Stimulated activated naive CD4-positive, alpha-beta T cell (primary cell): ENCODE measurements around the gene SPAST.
"Not testable (repeated sequence)": the region's sequence is repeated elsewhere in the genome, so short reads cannot be mapped to it uniquely, and the experiment has no call there.

Experiments used
- DNase-seq, 6 experiments: peaks; one replicate each; lab custom pipeline; 2025; lab: John Stamatoyannopoulos, UW

The SPAST gene

GRCh38 chr2:32063310-32064020 lies at the start of gene SPAST:
Gene SPAST (plus strand): TSS chr2:32063556. CDS start chr2:32063832, 276 bp downstream.
- DNase-seq: peak; percentile 90 to 95 (median 94)

GRCh38 chr2:32018789-32019482 lies 44.4 kb upstream of the SPAST start:
- DNase-seq: not testable (repeated sequence)

GRCh38 chr2:32034198-32034887 lies 29.0 kb upstream of the SPAST start:
- not testable (repeated sequence) for DNase-seq

GRCh38 chr2:32039447-32040219 lies 23.7 kb upstream of the SPAST start, which contains the start of gene DPY30:
Gene DPY30 (minus strand): TSS chr2:32039805. CDS start chr2:32039456, 349 bp downstream.
- peak; percentile 82 to 92 (median 86) for DNase-seq

- no peak for DNase-seq
Measured at GRCh38 chr2:32043561-32043960, 19.8 kb upstream of the SPAST start.

GRCh38 chr2:32051836-32052439 lies 11.4 kb upstream of the SPAST start:
- DNase-seq: no peak

- DNase-seq: not testable (repeated sequence)
Measured at GRCh38 chr2:32054583-32054982, 8.8 kb upstream of the SPAST start.

GRCh38 chr2:32058130-32058529 lies 5.2 kb upstream of the SPAST start:
- no peak for DNase-seq

- DNase-seq: no peak
Measured at GRCh38 chr2:32060266-32060665, 3.1 kb upstream of the SPAST start.

- DNase-seq: no peak
Measured at GRCh38 chr2:32061430-32061829, 1.9 kb upstream of the SPAST start.

GRCh38 chr2:32061973-32062861 lies 1.1 kb upstream of the SPAST start:
- no peak for DNase-seq

- DNase-seq: peak in 4 of 6 experiments; percentile 27 to 51 (median 40)
Measured at GRCh38 chr2:32064021-32064601, 755 bp downstream of the SPAST start.

- DNase-seq: no peak
Measured at GRCh38 chr2:32064713-32065112, 1.4 kb downstream of the SPAST start.

GRCh38 chr2:32067549-32067948 lies 4.2 kb downstream of the SPAST start:
- no peak for DNase-seq

- DNase-seq: no peak
Measured at GRCh38 chr2:32074134-32074506, 10.8 kb downstream of the SPAST start.

- no peak for DNase-seq
Measured at GRCh38 chr2:32095671-32096070, 32.3 kb downstream of the SPAST start.

GRCh38 chr2:32108111-32108510 lies 44.8 kb downstream of the SPAST start:
- DNase-seq: no peak

GRCh38 chr2:32118055-32118454 lies 54.7 kb downstream of the SPAST start:
- DNase-seq: no peak

- DNase-seq: no peak
Measured at GRCh38 chr2:32119161-32119560, 55.8 kb downstream of the SPAST start.

GRCh38 chr2:32124660-32125059 lies 61.3 kb downstream of the SPAST start:
- DNase-seq: no peak
